HG03196 (cell line): ENCODE measurements around the gene SCUBE1.

Experiments
- ATAC-seq: cut with Tn5 transposase; IDR thresholded peaks from one replicate; pipeline ENCODE4 v1.9.1; 2021; ENCODE audit not compliant: unreplicated experiment

SCUBE1 gene

DNA sequence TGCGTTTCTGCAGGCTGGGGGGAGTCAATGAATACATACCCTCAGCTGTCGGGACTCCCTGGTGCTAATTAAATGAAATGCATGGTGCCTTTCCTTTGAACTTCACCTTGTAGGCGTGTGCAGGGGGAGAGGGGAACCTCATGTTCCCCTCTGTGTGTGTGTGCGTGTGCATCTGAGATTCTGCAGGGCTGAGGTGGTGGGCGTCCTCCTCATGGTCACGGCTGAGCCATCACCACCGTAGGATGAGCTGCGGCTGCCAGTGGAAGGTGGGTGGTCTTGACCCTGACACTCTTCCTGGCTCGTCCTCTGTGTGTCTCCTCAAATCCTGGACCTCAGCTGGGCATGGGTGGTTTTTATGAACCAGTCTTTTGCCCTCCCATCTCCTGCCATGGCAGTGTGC is 103.2 kb downstream of the SCUBE1 start:
- ATAC-seq: no peak

GRCh38 chr22:43239193-43239780 is 103.9 kb downstream of the SCUBE1 start:
- no peak for ATAC-seq

DNA sequence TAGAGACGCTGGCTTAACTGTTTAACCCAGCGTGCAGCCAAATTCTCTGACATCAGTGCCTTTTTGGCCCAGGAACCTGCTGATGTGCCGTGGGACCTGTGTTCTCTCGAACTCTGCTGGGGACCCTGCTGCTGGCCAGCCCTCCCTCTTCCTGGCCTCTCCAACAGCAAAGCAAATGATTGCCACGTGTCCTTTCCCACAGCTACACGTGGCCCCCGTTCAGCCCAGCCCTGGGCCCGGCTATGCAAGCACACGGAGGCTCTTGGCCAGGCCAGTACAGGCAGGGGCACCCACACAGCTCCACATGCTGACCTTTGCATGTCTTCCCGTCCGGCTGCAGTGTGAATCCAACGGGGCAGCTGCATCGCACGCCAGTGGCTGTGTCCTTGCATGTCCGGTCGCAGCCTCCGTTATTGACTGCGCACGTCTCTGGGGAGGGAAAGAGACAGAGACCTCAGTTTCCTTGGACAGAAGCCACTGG is 104.6 kb downstream of the SCUBE1 start:
- no peak for ATAC-seq

DNA sequence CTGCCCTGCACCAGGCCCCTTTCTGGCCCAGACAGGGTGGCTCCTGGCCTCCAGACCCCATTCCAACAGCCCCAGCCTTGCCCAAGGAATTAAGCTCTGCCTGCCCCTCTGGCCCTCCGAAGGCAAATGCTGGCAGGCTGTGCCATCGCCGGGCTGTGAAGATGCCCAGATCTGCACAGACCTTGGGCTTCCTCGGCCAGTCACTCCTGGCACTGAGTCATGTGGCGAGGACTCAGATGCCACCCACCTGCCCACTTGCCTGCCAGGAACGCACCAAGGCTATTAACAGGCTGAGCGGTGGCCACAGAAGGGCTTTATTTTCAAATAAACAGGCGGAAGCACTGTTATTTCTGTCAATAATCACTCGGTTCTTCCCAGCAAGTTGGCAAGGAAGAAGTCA is 105.9 kb downstream of the SCUBE1 start:
- no peak for ATAC-seq

GRCh38 chr22:43236411-43237166 is 106.6 kb downstream of the SCUBE1 start:
- no peak for ATAC-seq

GRCh38 chr22:43235445-43236409 is 107.4 kb downstream of the SCUBE1 start:
- ATAC-seq: no peak

DNA sequence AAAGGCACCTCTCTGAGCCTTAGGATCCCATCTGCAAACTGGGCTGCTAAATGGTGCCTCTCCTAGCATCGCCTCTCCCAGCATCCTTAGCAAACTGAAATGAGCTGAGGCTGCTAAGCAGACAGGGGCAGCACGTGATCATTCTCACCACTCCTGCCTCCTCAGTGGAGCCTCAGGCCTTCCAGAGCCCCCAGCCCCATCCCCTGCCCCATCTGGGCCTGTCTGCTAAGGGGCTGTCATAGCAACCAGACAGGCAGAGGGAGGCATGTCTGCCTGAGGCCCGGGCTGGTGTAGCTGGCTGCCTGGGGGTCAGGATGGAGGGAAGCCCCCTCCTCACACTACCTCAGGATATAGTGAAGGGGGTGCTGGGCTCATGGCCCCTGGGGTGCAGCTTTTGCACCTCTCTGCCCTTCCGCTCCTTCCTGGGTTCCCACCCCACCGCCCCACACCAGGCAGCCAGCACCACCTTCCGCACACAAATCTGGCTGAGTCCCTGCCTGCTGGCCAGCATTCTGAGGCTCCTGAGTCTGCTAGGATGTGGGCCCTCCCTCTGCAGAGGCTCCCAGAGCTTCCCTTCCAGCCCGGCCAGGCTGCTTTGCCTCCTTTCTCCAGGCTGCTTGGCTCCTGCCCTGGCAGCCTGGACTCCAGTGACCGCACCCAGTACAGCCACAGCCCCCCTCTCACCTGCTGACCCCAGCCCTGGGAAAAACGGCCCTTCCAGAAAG is 108.7 kb downstream of the SCUBE1 start:
- no peak for ATAC-seq

DNA sequence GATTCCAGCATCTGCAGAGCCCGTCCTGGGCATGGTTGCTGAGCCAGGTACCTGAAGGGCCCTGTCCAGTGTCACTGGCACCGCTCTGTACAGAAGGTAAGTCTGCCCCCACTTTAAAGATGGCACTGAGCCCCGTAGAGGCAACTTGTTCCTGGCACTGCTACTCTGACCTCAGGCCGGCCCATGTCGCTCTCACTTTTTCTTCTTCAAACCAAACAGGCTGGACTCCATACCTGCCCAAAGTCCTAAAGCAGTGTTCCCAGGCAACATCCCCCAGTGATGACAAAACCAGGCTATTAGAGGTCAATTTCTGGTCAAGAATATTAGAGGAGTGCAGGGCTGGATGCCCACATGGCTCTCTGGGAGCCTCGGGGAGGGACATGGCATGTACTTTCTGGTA is 109.6 kb downstream of the SCUBE1 start:
- no peak for ATAC-seq

GRCh38 chr22:43232445-43232844 is 110.7 kb downstream of the SCUBE1 start:
- no peak for ATAC-seq

- ATAC-seq: no peak
These were observed 111.5 kb downstream of the SCUBE1 start for GRCh38 chr22:43231724-43232034.

- ATAC-seq: no peak
These were observed 112.0 kb downstream of the SCUBE1 start for GRCh38 chr22:43230971-43231723.

DNA sequence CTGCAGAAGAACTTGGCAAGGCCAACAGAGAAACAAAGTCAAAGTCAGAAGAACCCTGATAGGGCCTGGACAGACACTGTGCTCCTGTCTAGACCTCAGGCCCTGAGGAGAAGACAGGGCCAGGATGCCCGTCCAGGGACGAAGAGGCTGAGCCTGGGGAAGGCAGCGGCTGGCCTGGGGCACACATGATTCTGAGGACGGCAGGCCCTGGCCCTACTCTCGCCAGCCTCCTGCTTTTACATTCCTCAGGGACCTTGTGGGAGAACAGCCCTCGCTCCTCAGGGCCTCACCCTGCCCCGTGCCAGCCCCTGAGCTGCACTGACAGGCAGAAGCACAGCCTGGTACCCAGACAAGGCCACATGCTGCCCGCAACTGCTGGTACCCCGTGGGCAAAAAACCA is 112.6 kb downstream of the SCUBE1 start:
- no peak for ATAC-seq

- ATAC-seq: no peak
These were observed 114.3 kb downstream of the SCUBE1 start for GRCh38 chr22:43228863-43229262.

- ATAC-seq: no peak
These were observed 114.8 kb downstream of the SCUBE1 start for GRCh38 chr22:43228330-43228729.

GRCh38 chr22:43227239-43227630 is 115.9 kb downstream of the SCUBE1 start:
- no peak for ATAC-seq

DNA sequence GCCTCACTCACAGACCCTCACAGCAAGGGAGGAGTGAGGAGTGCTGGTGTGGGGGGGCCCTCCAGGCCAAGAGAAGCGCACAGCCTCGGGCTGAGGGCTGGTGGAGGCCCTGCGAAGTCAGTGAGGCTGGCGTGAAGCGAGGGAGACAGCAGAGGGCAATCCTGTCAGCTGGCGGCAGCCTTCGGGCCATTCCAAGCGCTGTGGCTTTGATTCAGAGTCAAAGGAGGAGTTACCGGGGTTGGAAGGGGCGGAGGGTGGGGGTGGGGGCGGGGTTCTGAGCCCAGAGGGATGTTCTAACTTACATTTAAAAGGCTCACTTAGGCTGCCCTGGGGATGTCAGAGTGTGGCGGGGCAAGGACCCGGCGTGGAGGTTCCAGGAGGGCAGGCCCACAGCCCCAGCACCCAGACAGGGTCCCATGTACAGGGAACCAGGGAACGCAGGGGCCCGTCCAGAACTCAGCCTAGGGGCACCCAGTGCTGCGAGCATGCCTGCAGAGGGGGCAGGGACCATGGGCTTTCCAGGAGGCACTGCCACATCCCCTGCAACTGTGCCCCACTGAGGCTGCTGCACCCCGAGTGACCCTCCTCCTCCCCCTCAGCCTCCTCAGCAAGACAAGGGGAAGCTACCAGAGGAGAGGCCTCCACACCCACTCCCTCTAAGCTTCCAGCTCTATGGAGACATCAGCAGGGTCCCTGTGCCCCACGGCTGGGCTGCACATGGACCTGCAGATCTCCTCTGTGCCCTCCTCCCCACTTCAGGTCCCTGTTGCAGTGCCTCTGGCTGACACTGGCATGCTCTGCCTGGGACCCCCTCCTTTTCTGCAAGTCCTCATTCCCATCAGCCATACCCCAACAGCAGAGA is 116.6 kb downstream of the SCUBE1 start:
- no peak for ATAC-seq

- no peak for ATAC-seq
These were observed 117.6 kb downstream of the SCUBE1 start for GRCh38 chr22:43225609-43226008.

DNA sequence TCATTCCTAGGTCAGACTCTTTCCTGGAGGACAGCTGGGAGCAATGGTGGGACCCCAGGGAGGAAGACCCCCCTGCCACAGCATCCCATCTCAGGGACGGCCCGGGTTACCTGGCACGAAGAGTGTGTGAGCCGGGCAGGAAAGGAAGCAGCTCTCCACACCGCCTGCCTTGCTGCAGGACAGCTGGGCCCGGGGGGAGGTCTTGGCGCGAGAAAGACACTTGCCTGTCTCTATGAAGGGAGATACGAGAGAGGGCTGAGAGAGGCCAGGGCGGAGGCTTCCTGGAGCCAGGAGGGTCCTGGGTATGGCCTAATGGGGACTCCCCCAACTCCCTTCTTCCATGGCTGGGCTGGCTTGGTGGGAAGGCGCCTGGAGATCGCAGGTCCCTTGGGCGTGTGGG is 120.2 kb downstream of the SCUBE1 start:
- no peak for ATAC-seq

- no peak for ATAC-seq
These were observed 120.9 kb downstream of the SCUBE1 start for GRCh38 chr22:43222262-43222661.
